ENCODE data around the gene STK10.

The STK10 gene

DNA sequence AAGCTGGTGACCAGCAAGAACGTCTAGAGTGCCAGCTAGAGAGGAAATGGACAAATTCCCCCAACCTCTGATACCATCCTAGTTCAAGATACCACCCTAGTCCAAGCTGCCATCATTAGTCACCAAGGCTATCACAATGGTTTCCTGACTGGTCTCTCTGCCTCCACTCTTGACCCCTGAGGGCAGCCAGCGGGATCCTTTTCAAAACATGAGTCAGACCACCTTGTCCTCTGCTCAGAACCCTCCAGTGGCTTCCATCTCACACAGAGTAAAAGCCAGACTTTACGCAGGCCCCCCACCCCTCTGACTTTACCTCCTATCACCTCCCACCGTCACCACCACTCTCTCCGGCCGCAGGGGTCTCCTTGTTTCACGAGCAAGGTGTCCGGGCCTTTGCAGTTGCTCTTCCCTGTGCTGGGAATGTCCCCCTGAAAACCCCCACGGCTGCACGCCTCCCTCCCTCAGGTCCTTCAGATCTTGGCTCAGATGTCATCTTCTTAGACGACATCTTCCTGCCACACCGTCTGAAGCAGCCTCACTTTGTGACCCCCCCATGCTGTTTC, 139.4 kb downstream of the STK10 start:
- no peak overlapping the region for H3K4me3 ChIP-seq
- no peak for DNase-seq (ENCODE audit: low spot score)

DNA sequence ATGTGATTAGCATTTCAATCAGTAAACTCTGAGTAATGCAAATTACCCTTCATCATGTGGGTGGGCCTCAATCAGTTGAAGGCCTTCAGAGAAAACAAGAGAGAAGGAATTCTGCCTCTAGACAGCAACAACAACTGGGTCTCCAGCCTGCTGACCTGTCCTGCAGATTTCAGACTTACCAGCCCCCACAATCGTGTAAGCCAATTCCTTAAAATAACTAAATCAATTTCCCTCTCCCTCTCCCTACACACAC, 139.9 kb downstream of the STK10 start:
- TF ChIP-seq CTCF (IDR thresholded peaks at IDR 0.05) = no peak
- no peak overlapping the region for H3K27ac ChIP-seq
- no peak overlapping the region for H3K4me3 ChIP-seq
- no peak for DNase-seq (ENCODE audit: low spot score)

More for the DNA sequence above, 139.4 kb downstream of the STK10 start:
- no peak for TF ChIP-seq CTCF (IDR thresholded peaks at IDR 0.05)
- H3K27ac ChIP-seq = no peak overlapping the region

DNA sequence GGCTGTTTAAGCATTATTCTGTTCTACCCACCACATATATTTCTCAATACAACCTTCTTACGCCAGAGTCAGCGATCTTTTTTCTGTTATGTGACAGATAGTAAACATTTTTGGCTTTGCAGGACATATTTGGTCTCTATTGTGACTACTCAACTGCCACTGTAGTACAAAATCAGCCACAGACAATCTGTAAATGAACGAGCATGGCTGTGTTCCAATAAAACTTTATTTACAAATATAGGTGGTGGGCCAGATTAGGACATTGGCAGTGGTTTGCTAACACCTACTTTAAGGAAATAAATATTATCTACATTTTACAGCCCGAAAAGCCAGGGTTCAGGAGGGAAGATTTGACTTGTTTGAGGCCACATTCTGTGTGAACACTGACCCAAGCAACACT, 141.4 kb downstream of the STK10 start:
- DNase-seq (ENCODE audit: low spot score) = no peak
- no peak for TF ChIP-seq CTCF (IDR thresholded peaks at IDR 0.05)
- no peak overlapping the region for H3K27ac ChIP-seq
- no peak overlapping the region for H3K4me3 ChIP-seq

DNA sequence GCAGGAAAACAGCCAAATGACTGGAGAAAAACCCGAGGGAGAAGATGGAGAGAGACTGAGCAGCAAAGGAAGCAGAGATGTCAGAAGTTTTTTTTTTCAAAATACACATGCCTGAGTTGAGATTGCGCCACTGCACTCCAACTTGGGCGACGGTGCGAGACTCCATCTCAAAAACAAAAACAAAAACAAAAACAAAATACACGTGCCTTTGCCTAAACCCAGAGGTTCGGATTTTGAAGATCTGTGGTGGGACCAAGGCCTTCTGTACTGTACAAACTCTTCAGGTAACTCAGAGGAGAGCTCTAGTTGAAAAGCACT, 142.8 kb downstream of the STK10 start:
- H3K4me3 ChIP-seq = no peak overlapping the region
- TF ChIP-seq CTCF (IDR thresholded peaks at IDR 0.05) = no peak

GRCh38 chr5:172044631-172045314, 143.3 kb downstream of the STK10 start:
- Histone ChIP-seq H3K27ac (no peak overlapping the region), H3K4me3 (no peak overlapping the region)
- DNase-seq (ENCODE audit: low spot score) = peak; percentile 59
- TF ChIP-seq CTCF (IDR thresholded peaks at IDR 0.05) = no peak

More for the DNA sequence above, 142.8 kb downstream of the STK10 start:
- no peak overlapping the region for H3K27ac ChIP-seq
- peak; percentile 17 for DNase-seq (ENCODE audit: low spot score)

DNA sequence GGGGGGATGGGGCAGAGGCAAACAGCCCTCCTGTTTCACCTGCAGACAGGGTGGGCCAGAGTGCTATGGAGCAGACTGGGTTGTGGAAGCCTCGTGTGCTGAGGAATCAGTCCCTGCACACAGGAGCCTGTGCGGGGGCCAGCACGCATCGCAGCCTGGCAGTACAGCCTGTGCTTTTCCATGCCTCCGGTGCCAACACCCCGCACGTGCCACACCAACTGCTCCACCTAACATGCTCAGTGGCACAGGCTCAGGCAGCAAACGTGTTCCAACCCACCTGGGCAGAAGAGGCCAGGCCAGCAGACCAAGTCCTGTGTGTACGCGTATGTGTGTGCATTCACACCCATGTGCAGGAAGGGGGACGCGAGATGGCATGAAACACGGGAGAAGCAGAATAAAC, 144.2 kb downstream of the STK10 start:
- no peak for TF ChIP-seq CTCF (IDR thresholded peaks at IDR 0.05)
- H3K4me3 ChIP-seq = no peak overlapping the region
- no peak for DNase-seq (ENCODE audit: low spot score)
- no peak overlapping the region for H3K27ac ChIP-seq

DNA sequence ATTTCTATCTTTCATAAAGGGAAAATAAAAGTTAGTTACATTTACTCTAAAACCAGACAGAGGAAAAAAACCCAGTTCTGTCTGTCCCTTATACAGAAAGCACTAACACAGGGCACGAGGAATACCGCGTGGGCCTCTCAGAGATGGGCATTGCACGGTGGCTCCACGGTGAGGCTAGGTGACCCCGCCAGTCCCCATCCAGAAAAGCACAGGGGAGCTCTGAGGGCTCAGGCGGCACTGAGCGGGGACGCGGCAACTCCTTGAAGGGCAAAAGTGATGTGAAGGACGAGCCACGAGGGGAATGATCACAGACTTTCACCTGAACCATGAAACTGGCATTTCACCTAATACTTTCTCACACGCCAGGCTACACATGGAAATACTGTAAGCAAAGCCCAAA, 145.8 kb downstream of the STK10 start:
- no peak overlapping the region for H3K4me3 ChIP-seq
- TF ChIP-seq CTCF (IDR thresholded peaks at IDR 0.05) = no peak
- no peak for DNase-seq (ENCODE audit: low spot score)
- H3K27ac ChIP-seq = no peak overlapping the region
